ENCODE results near the gene BCAP29.
"Not testable (repeated sequence)": the region's sequence is repeated elsewhere in the genome, so short reads cannot be mapped to it uniquely, and the experiment has no call there.

Gene BCAP29

GRCh38 chr7:107579885-107580715, at the start of gene BCAP29:
TSS of gene BCAP29 (plus strand) at chr7:107580246. CDS start at chr7:107580773, 527 bp downstream.
- FAIRE-seq: no peak

- no peak for FAIRE-seq
Observed at GRCh38 chr7:107530751-107531150, 49.3 kb upstream of the BCAP29 start.

GRCh38 chr7:107534139-107534538, 45.9 kb upstream of the BCAP29 start:
- no peak for FAIRE-seq

GRCh38 chr7:107537228-107537627, 42.8 kb upstream of the BCAP29 start:
- FAIRE-seq: not testable (repeated sequence)

GRCh38 chr7:107538001-107538400, 42.0 kb upstream of the BCAP29 start:
- no peak for FAIRE-seq

- no peak for FAIRE-seq
Observed at GRCh38 chr7:107543338-107543993, 36.6 kb upstream of the BCAP29 start.

GRCh38 chr7:107544848-107545591, 35.0 kb upstream of the BCAP29 start:
- no peak for FAIRE-seq

- no peak for FAIRE-seq
Observed at GRCh38 chr7:107551936-107552335, 28.1 kb upstream of the BCAP29 start.

GRCh38 chr7:107555893-107556292, 24.2 kb upstream of the BCAP29 start:
- FAIRE-seq: no peak

GRCh38 chr7:107559864-107560263, 20.2 kb upstream of the BCAP29 start:
- no peak for FAIRE-seq

- FAIRE-seq: no peak
Observed at GRCh38 chr7:107560898-107561516, 19.0 kb upstream of the BCAP29 start.

- no peak for FAIRE-seq
Observed at GRCh38 chr7:107563081-107563774, 16.8 kb upstream of the BCAP29 start.

GRCh38 chr7:107563775-107564552, 16.1 kb upstream of the BCAP29 start, which contains the start of the genes COG5 and DUS4L:
TSS of gene COG5 (minus strand) at chr7:107563920. CDS start at chr7:107563896, 24 bp downstream.
TSS of gene DUS4L (plus strand) at chr7:107563971. CDS start at chr7:107567071, 3,100 bp downstream.
- FAIRE-seq: no peak

GRCh38 chr7:107564553-107565298, 15.3 kb upstream of the BCAP29 start:
- no peak for FAIRE-seq

- FAIRE-seq: no peak
Observed at GRCh38 chr7:107570298-107570697, 9.7 kb upstream of the BCAP29 start.

- FAIRE-seq: no peak
Observed at GRCh38 chr7:107573537-107573936, 6.5 kb upstream of the BCAP29 start.

GRCh38 chr7:107579554-107579884, 527 bp upstream of the BCAP29 start:
- FAIRE-seq: peak; percentile 16

- FAIRE-seq: peak; percentile 6
Observed at GRCh38 chr7:107580716-107581383, 804 bp downstream of the BCAP29 start.

GRCh38 chr7:107581387-107582013, 1.5 kb downstream of the BCAP29 start:
- no peak for FAIRE-seq

- FAIRE-seq: no peak
Observed at GRCh38 chr7:107582875-107583274, 2.8 kb downstream of the BCAP29 start.

Data from A204.1 (cell line).